NCI-H460 (cell line): ENCODE data around the gene DIP2B. TPM values are rescaled to one million over a fixed set of nuclear protein-coding genes. Genes with fewer than 3 reads are reported as not detected.
A peak's percentile ranks its signal among the peaks of the same experiment; 100 is the strongest.
"Not testable (repeated sequence)": the region's sequence is repeated elsewhere in the genome, so short reads cannot be mapped to it uniquely, and the experiment has no call there.

Experiments used
- DNase-seq: peaks from one replicate; pipeline ENCODE4 v3.0.0-alpha.2; 2016; ENCODE audit warnings: low read depth; ENCODE audit errors: extremely low read depth
- total RNA-seq: library from RNA; depleted of rRNA; stranded (reverse); fragments of >200 nt; shearing (Covaris generic); gene quantifications from 2 replicates; pipeline ENCODE4 v1.2.3, GENCODE V29; 2014

DIP2B gene
- total RNA-seq, 1 experiment from 2014 or later: 17.8 TPM

GRCh38 chr12:50520416-50521207 is 15.8 kb downstream of the DIP2B start:
- no peak for DNase-seq

GRCh38 chr12:50521781-50522180 is 17.0 kb downstream of the DIP2B start:
- DNase-seq: not testable (repeated sequence)

- no peak for DNase-seq
Measured at GRCh38 chr12:50523772-50524171, 19.0 kb downstream of the DIP2B start.

- DNase-seq: no peak
Measured at GRCh38 chr12:50524621-50525020, 19.8 kb downstream of the DIP2B start.

GRCh38 chr12:50525422-50525821 is 20.6 kb downstream of the DIP2B start:
- no peak for DNase-seq

- no peak for DNase-seq
Measured at GRCh38 chr12:50527359-50527726, 22.6 kb downstream of the DIP2B start.

GRCh38 chr12:50528800-50529199 is 24.0 kb downstream of the DIP2B start:
- no peak for DNase-seq

GRCh38 chr12:50529345-50529744 is 24.6 kb downstream of the DIP2B start:
- DNase-seq: no peak

- no peak for DNase-seq
Measured at GRCh38 chr12:50530532-50530931, 25.7 kb downstream of the DIP2B start.

- no peak for DNase-seq
Measured at GRCh38 chr12:50533203-50533584, 28.4 kb downstream of the DIP2B start.

- no peak for DNase-seq
Measured at GRCh38 chr12:50533971-50534370, 29.2 kb downstream of the DIP2B start.

- DNase-seq: no peak
Measured at GRCh38 chr12:50536831-50537537, 32.2 kb downstream of the DIP2B start.

- no peak for DNase-seq
Measured at GRCh38 chr12:50537538-50537919, 32.7 kb downstream of the DIP2B start.

- no peak for DNase-seq
Measured at GRCh38 chr12:50538182-50538581, 33.4 kb downstream of the DIP2B start.

GRCh38 chr12:50541139-50541538 is 36.4 kb downstream of the DIP2B start:
- no peak for DNase-seq

- peak; percentile 22 for DNase-seq
Measured at GRCh38 chr12:50542448-50542847, 37.7 kb downstream of the DIP2B start.

- DNase-seq: not testable (repeated sequence)
Measured at GRCh38 chr12:50543188-50543587, 38.4 kb downstream of the DIP2B start.

- DNase-seq: no peak
Measured at GRCh38 chr12:50545213-50545612, 40.4 kb downstream of the DIP2B start.

- no peak for DNase-seq
Measured at GRCh38 chr12:50545786-50546185, 41.0 kb downstream of the DIP2B start.

GRCh38 chr12:50546441-50547318 is 41.9 kb downstream of the DIP2B start:
- no peak for DNase-seq

GRCh38 chr12:50547742-50548141 is 43.0 kb downstream of the DIP2B start:
- no peak for DNase-seq
